Upper lobe of left lung (tissue), 6 donors: Measurements from ENCODE around the gene ZBTB40. TPM values are rescaled to one million over a fixed set of nuclear protein-coding genes. Genes with fewer than 3 reads are reported as not detected.

Experiments used
- ATAC-seq, 2 donors: fragments of 200-7000 bp; cut with Tn5 transposase; one replicate each; pipeline ENCODE4 v1.9.1; 2022; ENCODE audit warnings: mild to moderate bottlenecking in 2 of 2, moderate library complexity in 2 of 2; ENCODE audit not compliant: low FRiP score in 2 of 2
- DNase-seq, 2 donors: peaks; one replicate each; pipeline ENCODE4 v3.0.0-alpha.2; 2019 to 2020
- H3K27ac ChIP-seq, 4 donors: fragments of 200-600 bp; sonication (generic); one replicate each; pipeline ENCODE4 v1.5.1; 2016 to 2019
- H3K27me3 ChIP-seq, 4 donors: fragments of 200-600 bp; sonication (generic); one replicate each; pipeline ENCODE4 v1.5.1; 2017 to 2019
- H3K36me3 ChIP-seq, 4 donors: fragments of 200-600 bp; sonication (generic); one replicate each; pipeline ENCODE4 v1.5.1; 2016 to 2019
- H3K4me1 ChIP-seq, 4 donors: fragments of 200-600 bp; sonication (generic); one replicate each; pipeline ENCODE4 v1.5.1; 2018 to 2019
- H3K4me3 ChIP-seq, 4 donors: fragments of 200-600 bp; sonication (generic); one replicate each; pipeline ENCODE4 v1.5.1; 2017 to 2019; ENCODE audit warnings: mild to moderate bottlenecking in 2 of 4, moderate library complexity in 1 of 4
- H3K9me3 ChIP-seq, 4 donors: fragments of 200-600 bp; sonication (generic); one replicate each; pipeline ENCODE4 v1.5.1; 2018 to 2019
- EP300 ChIP-seq, 4 donors: sonication (generic); formaldehyde crosslinking; IDR thresholded peaks; one replicate each; pipeline ENCODE4 v1.5.1; 2017; ENCODE audit warnings: antibody characterized with exemption in 4 of 4, control low read depth in 2 of 4
- POLR2A ChIP-seq, 4 donors: fragments of 450-650 bp; IDR thresholded peaks; one replicate each; pipeline ENCODE4 v1.5.1; 2016 to 2017; ENCODE audit warnings: antibody characterized with exemption in 4 of 4, mild to moderate bottlenecking in 2 of 4
- POLR2AphosphoS5 ChIP-seq, 2 donors: sonication (generic); formaldehyde crosslinking; IDR thresholded peaks; one replicate each; pipeline ENCODE4 v1.5.1; 2017; ENCODE audit warnings: antibody characterized with exemption in 2 of 2
- WGBS, 2 donors: methylation state at CpG; one replicate each; pipeline ENCODE4 v1.1.5; 2017 to 2018; 5-methylcytosine and 5-hydroxymethylcytosine counted together
- total RNA-seq, 6 donors: library from RNA; depleted of rRNA in 4 of 6; stranded (reverse); fragments of >200 nt in 4 of 6; gene quantifications; one replicate each; pipeline versions ENCODE4 v1.1.0 to v1.2.1, GENCODE V29; 2016 to 2021
- TF ChIP-seq, protein P1 (sequence below), 6 experiments: fragments of 450-650 bp in 4 of 6; fragments of 200-600 bp in 2 of 6; sonication (generic) in 2 of 6; IDR thresholded peaks; one replicate each; pipeline ENCODE4 v1.5.1; 2016 to 2019; ENCODE audit warnings: antibody characterized with exemption in 6 of 6
- donor health status: DM: no; HTN: no; CAD: no; lungs with moderate emphysema.
- donor health status: DM: no; HTN: yes; CAD: no; lungs with severe emphysema.

ZBTB40 gene
- total RNA-seq, 6 donors from 2014 or later = 18.1 to 62.9 (median 24.1) TPM

DNA sequence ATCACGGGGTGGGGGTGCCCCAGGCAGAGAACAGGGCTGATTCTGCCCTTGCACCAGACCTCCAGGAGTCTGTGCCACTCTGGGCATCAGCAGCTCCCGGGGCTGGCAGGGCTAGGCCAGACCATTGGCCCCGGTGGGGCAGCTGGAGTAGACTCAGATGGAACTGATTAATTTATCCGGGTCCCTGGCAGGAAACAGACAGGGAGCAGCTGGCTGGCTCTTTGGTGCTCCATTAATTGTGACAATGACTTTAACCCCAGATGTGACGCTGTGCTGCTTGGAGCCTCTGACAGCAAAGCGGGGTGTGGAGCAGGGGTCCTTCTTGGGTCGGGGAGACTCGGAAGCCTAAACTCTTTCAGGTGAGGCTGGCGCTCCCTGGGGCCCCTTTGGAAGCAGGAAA lies 121.2 kb downstream of the ZBTB40 start:
- no peaks in the 10 kb centered on the region for H3K9me3 ChIP-seq
- ATAC-seq (no peak), DNase-seq (no peak)
- WGBS, 2 donors = 59 to 83% methylated on average over 1 to 9 of the region's 9 CpGs
- no peaks in the 10 kb centered on the region for H3K4me1 ChIP-seq
- no peaks in the 10 kb centered on the region for H3K27me3 ChIP-seq
- H3K27ac ChIP-seq = no peak overlapping the region
- no peak overlapping the region for H3K4me3 ChIP-seq
- H3K36me3 ChIP-seq = no peaks in the 10 kb centered on the region
- TF ChIP-seq, protein P1, sequence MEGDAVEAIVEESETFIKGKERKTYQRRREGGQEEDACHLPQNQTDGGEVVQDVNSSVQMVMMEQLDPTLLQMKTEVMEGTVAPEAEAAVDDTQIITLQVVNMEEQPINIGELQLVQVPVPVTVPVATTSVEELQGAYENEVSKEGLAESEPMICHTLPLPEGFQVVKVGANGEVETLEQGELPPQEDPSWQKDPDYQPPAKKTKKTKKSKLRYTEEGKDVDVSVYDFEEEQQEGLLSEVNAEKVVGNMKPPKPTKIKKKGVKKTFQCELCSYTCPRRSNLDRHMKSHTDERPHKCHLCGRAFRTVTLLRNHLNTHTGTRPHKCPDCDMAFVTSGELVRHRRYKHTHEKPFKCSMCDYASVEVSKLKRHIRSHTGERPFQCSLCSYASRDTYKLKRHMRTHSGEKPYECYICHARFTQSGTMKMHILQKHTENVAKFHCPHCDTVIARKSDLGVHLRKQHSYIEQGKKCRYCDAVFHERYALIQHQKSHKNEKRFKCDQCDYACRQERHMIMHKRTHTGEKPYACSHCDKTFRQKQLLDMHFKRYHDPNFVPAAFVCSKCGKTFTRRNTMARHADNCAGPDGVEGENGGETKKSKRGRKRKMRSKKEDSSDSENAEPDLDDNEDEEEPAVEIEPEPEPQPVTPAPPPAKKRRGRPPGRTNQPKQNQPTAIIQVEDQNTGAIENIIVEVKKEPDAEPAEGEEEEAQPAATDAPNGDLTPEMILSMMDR (IDR thresholded peaks at IDR 0.05) = no peak
- no peak for TF ChIP-seq EP300 (IDR thresholded peaks at IDR 0.05)
- TF ChIP-seq POLR2A (IDR thresholded peaks at IDR 0.05) = no peak
- no peak for TF ChIP-seq POLR2AphosphoS5 (IDR thresholded peaks at IDR 0.05)

DNA sequence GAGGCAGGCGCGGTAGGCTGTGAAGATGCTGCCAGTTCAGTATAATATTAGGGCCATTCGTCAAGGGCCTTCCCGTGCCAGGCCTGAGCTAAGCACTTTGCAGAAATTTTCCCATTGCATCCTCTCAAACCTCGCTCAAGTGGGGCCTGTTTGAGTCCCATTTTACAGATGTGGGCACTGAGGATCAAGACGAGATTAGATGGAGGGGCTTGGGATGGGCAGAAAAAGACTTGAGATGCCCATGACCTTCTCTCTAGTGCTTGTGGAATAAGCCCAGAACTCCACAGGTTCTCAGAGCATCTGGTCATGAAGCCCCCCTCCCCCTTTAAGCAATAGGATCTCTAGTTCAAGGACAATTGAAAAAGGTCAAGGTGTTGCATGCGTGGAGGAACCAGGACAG lies 121.6 kb downstream of the ZBTB40 start:
- Histone ChIP-seq H3K4me1 (no peaks in the 10 kb centered on the region), H3K4me3 (no peak overlapping the region), H3K27ac (no peak overlapping the region), H3K9me3 (no peaks in the 10 kb centered on the region), H3K36me3 (no peaks in the 10 kb centered on the region), H3K27me3 (no peaks in the 10 kb centered on the region)
- TF ChIP-seq EP300 (IDR thresholded peaks at IDR 0.05) (no peak), POLR2A (IDR thresholded peaks at IDR 0.05) (no peak)
- ATAC-seq = no peak
- DNase-seq = no peak
- 67% methylated on average over 7 of the region's 7 CpGs for WGBS, 2 donors

DNA sequence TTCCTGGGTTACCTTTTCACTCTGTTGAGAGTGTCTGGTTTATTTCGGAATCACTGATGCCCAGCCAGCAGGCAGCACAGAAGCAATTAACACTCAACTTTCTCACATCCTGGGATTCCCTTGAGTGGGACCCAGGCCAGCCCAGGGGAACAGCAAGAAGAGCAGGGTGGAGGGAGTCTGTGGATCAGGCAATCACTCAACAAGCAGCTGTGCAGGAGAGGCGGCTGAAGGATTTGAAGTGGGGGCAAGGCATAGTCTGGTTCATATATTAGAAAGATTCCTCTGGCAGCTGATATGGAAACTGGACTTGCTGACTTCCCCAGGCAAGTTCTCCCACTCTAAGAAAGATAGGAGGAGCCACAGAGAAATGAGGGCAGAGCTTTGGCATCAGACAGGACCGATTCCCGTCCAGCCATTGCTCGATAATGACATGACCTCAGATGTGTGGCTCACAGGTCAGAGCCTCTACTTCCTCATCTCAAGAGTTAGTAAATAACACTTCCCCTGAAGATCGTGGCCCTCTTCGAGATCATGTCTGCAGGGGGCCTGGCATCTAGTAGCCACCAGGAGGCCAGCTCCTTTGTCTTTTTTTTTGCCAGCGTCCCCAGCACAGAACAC lies 124.0 kb downstream of the ZBTB40 start:
- TF ChIP-seq POLR2AphosphoS5 (IDR thresholded peaks at IDR 0.05) (no peak), EP300 (IDR thresholded peaks at IDR 0.05) (no peak)
- Histone ChIP-seq H3K27me3 (no peaks in the 10 kb centered on the region), H3K27ac (no peak overlapping the region), H3K36me3 (no peaks in the 10 kb centered on the region), H3K9me3 (no peaks in the 10 kb centered on the region), H3K4me1 (no peaks in the 10 kb centered on the region), H3K4me3 (no peak overlapping the region)
- WGBS, 2 donors = 26 to 38% methylated on average over 8 of the region's 8 CpGs
- no peak for ATAC-seq
- DNase-seq = no peak

GRCh38 chr1:22576150-22576544 lies 124.5 kb downstream of the ZBTB40 start:
- H3K27me3 ChIP-seq = no peaks in the 10 kb centered on the region
- no peak overlapping the region for H3K4me3 ChIP-seq
- TF ChIP-seq POLR2A (IDR thresholded peaks at IDR 0.05) = no peak
- no peaks in the 10 kb centered on the region for H3K4me1 ChIP-seq
- ATAC-seq (no peak), DNase-seq (peak in 1 of 2 donors; percentile 72)
- 85% methylated on average over 23 of the region's 23 CpGs; no CpG with 5 or more reads in 1 of the 2 donors for WGBS, 2 donors
- H3K9me3 ChIP-seq = no peaks in the 10 kb centered on the region
- H3K27ac ChIP-seq = no peak overlapping the region
- no peaks in the 10 kb centered on the region for H3K36me3 ChIP-seq

DNA sequence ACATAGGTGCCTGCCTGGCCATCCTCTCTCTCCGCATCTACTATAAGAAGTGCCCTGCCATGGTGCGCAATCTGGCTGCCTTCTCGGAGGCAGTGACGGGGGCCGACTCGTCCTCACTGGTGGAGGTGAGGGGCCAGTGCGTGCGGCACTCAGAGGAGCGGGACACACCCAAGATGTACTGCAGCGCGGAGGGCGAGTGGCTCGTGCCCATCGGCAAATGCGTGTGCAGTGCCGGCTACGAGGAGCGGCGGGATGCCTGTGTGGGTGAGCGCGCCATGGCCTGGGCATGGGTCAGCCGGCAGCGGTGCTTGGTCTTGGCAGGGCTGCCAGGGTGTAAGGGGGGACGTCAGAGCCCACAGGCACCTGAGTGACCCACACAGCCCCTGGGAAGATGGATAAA lies 125.0 kb downstream of the ZBTB40 start:
- H3K4me1 ChIP-seq = no peaks in the 10 kb centered on the region
- no peak overlapping the region for H3K27ac ChIP-seq
- ATAC-seq (no peak), DNase-seq (peak in 1 of 2 donors; percentile 73)
- no peaks in the 10 kb centered on the region for H3K9me3 ChIP-seq
- 90 to 92% methylated on average over 24 of the region's 24 CpGs for WGBS, 2 donors
- no peak overlapping the region for H3K4me3 ChIP-seq
- TF ChIP-seq, protein P1 (IDR thresholded peaks at IDR 0.05) = no peak
- no peak for TF ChIP-seq POLR2AphosphoS5 (IDR thresholded peaks at IDR 0.05)
- TF ChIP-seq EP300 (IDR thresholded peaks at IDR 0.05) = no peak
- TF ChIP-seq POLR2A (IDR thresholded peaks at IDR 0.05) = no peak
- no peaks in the 10 kb centered on the region for H3K36me3 ChIP-seq
- no peaks in the 10 kb centered on the region for H3K27me3 ChIP-seq

- H3K4me1 ChIP-seq = no peaks in the 10 kb centered on the region
- no peak for TF ChIP-seq POLR2A (IDR thresholded peaks at IDR 0.05)
- TF ChIP-seq POLR2AphosphoS5 (IDR thresholded peaks at IDR 0.05) = no peak
- no peak for TF ChIP-seq EP300 (IDR thresholded peaks at IDR 0.05)
- TF ChIP-seq, protein P1 (IDR thresholded peaks at IDR 0.05) = no peak
- ATAC-seq = no peak
- H3K27ac ChIP-seq = no peak overlapping the region
- H3K9me3 ChIP-seq = no peaks in the 10 kb centered on the region
- WGBS, 2 donors = 93 to 95% methylated on average over 12 of the region's 12 CpGs
- H3K27me3 ChIP-seq = no peaks in the 10 kb centered on the region
- H3K36me3 ChIP-seq = no peaks in the 10 kb centered on the region
- H3K4me3 ChIP-seq = no peak overlapping the region
- DNase-seq = no peak
Observed at GRCh38 chr1:22578732-22579361, 127.2 kb downstream of the ZBTB40 start.
